Endothelial cell of hepatic sinusoid (primary cell): ENCODE results near the gene SH2B2.
"Not testable (repeated sequence)": the region's sequence is repeated elsewhere in the genome, so short reads cannot be mapped to it uniquely, and the experiment has no call there.

ENCODE experiments used
- in situ Hi-C: cut with HindIII; loops from 2 replicates; pipeline ENCODE4 v1.10.0; 2017; ENCODE audit warnings: low sequenced_read_pairs

The SH2B2 gene

GRCh38 chr7:102303669-102304422 lies 17.2 kb downstream of the SH2B2 start:
- in situ Hi-C loops = no loop called here

GRCh38 chr7:102304668-102305067 lies 18.0 kb downstream of the SH2B2 start:
- in situ Hi-C loops = no loop called here

GRCh38 chr7:102305414-102306268 lies 19.0 kb downstream of the SH2B2 start:
- in situ Hi-C loops = no loop called here

- in situ Hi-C loops = no loop called here
Observed at GRCh38 chr7:102306916-102307677, 20.4 kb downstream of the SH2B2 start.

GRCh38 chr7:102310414-102310815 lies 23.7 kb downstream of the SH2B2 start:
- in situ Hi-C loops = no loop called here

GRCh38 chr7:102312317-102312716 lies 25.6 kb downstream of the SH2B2 start:
- in situ Hi-C loops = no loop called here

GRCh38 chr7:102313997-102314780 lies 27.5 kb downstream of the SH2B2 start:
- in situ Hi-C loops = no loop called here

GRCh38 chr7:102317231-102318059 lies 30.8 kb downstream of the SH2B2 start:
- in situ Hi-C loops = no loop called here

GRCh38 chr7:102318482-102318971 lies 31.9 kb downstream of the SH2B2 start:
- in situ Hi-C loops = no loop called here

- in situ Hi-C loops = loop anchor here (5.0 kb wide), 1 partner anchor 32 kb away; the partner anchor contains the start of gene SH2B2
Observed at GRCh38 chr7:102319671-102320070, 33.0 kb downstream of the SH2B2 start.

GRCh38 chr7:102320181-102320580 lies 33.5 kb downstream of the SH2B2 start:
- in situ Hi-C loops = loop anchor here (5.0 kb wide), 1 partner anchor 33 kb away; the partner anchor contains the start of gene SH2B2

- in situ Hi-C loops = loop anchor here (5.0 kb wide), 1 partner anchor 33 kb away; the partner anchor contains the start of gene SH2B2
Observed at GRCh38 chr7:102320601-102321350, 34.1 kb downstream of the SH2B2 start.

GRCh38 chr7:102321351-102322201 lies 34.9 kb downstream of the SH2B2 start:
- in situ Hi-C loops = loop anchor here (5.0 kb wide), 1 partner anchor 34 kb away; the partner anchor contains the start of gene SH2B2

- in situ Hi-C loops = loop anchor here (5.0 kb wide), 1 partner anchor 35 kb away; the partner anchor contains the start of gene SH2B2
Observed at GRCh38 chr7:102322202-102322715, 35.6 kb downstream of the SH2B2 start.

GRCh38 chr7:102323914-102324195 lies 37.2 kb downstream of the SH2B2 start:
- in situ Hi-C loops = loop anchor here (5.0 kb wide), 1 partner anchor 37 kb away; the partner anchor contains the start of gene SH2B2

- in situ Hi-C loops = not testable (repeated sequence)
Observed at GRCh38 chr7:102325106-102325505, 38.4 kb downstream of the SH2B2 start.

- in situ Hi-C loops = no loop called here
Observed at GRCh38 chr7:102326157-102326889, 39.7 kb downstream of the SH2B2 start.
